Activated CD4-positive, alpha-beta T cell treated with anti-CD3 and anti-CD28 coated beads, Interleukin-2, amount 10 ng/mL, durations not matched to agents 7 days and 5 days (primary cell): ENCODE data around the gene PDSS1. TPM values are rescaled to one million over a fixed set of nuclear protein-coding genes. Genes with fewer than 3 reads are reported as not detected.

Experiments
- CTCF ChIA-PET: fragments of 350-600 bp; sonication (Branson Sonifier 250); formaldehyde crosslinking; loops from one replicate; lab custom pipeline; 2021; ENCODE audit warnings: antibody characterized with exemption; lab: Charles Lee
- POLR2A ChIA-PET: fragments of 350-600 bp; sonication (Branson Sonifier 250); formaldehyde crosslinking; loops from one replicate; lab custom pipeline; 2021; ENCODE audit warnings: antibody characterized with exemption; lab: Charles Lee
- DNase-seq: peaks from one replicate; pipeline ENCODE4 v3.0.0-alpha.2; 2020
- H3K27ac Mint-ChIP-seq: one replicate; pipeline ENCODE4 v1.8.0; 2021; ENCODE audit warnings: mild to moderate bottlenecking, moderate library complexity, mixed read lengths
- H3K27me3 Mint-ChIP-seq: one replicate; pipeline ENCODE4 v1.8.0; 2021; ENCODE audit warnings: mixed read lengths
- H3K36me3 Mint-ChIP-seq: one replicate; pipeline ENCODE4 v1.8.0; 2021; ENCODE audit warnings: low read depth, mixed read lengths
- H3K4me1 Mint-ChIP-seq: one replicate; pipeline ENCODE4 v1.8.0; 2021; ENCODE audit warnings: mixed read lengths
- H3K4me3 Mint-ChIP-seq: one replicate; pipeline ENCODE4 v1.8.0; 2021; ENCODE audit warnings: mild to moderate bottlenecking, moderate library complexity, mixed read lengths
- H3K9me3 Mint-ChIP-seq: one replicate; pipeline ENCODE4 v1.8.0; 2021; ENCODE audit warnings: mixed read lengths
- total RNA-seq, 2 experiments: library from RNA; stranded (reverse); gene quantifications; one replicate each; pipeline ENCODE4 v1.2.3, GENCODE V29; 2021

The PDSS1 gene
- total RNA-seq, 2 experiments from 2014 or later: 13.7 to 17.6 TPM

DNA sequence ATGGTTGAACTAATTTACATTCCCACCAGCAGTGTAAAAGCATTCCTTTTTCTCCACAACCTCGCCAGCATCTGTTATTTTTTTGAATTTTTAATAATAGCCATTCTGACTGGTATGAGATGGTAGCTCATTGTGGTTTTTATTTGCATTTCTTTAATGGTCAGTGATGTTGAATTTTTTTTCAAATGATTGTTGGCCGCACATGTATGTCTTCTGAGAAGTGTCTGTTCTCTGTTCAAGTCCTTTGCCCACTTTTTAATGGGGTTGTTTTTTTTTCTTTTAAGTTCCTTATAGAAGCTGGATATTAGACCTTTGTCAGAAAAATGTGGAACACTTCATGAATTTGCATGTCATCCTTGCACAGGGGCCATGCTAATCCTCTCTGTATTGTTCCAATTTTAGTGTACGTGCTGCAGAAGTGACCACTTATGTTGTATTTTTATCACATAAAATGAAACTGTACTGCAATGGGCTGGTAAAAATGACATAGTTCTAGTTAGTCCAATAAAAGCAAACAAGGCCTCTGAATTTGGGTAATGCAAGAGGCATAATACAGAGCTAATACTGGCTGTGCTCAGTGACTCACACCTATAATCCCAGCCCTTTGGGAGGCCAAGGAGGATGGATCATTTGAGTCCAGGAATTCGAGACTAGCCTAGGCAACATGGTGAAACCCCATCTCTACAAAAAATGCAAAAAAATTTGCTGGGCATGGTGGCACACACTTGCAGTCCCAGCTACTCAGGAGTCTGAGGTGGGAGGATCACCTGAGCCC, 92.9 kb downstream of the PDSS1 start:
- H3K4me3 Mint-ChIP-seq: no peak overlapping the region
- peaks cover 2% of the 10 kb centered on the region for H3K9me3 Mint-ChIP-seq
- ChIA-PET POLR2A (no interaction called here), CTCF (no interaction called here)
- H3K36me3 Mint-ChIP-seq: peaks cover 45% of the 10 kb centered on the region
- no peak overlapping the region for H3K27ac Mint-ChIP-seq
- H3K27me3 Mint-ChIP-seq: no peaks in the 10 kb centered on the region
- H3K4me1 Mint-ChIP-seq: peaks cover 12% of the 10 kb centered on the region
- DNase-seq: no peak

GRCh38 chr10:26792758-26793495, 95.4 kb downstream of the PDSS1 start:
- no peak overlapping the region for H3K27ac Mint-ChIP-seq
- peaks cover 38% of the 10 kb centered on the region for H3K36me3 Mint-ChIP-seq
- POLR2A ChIA-PET: no interaction called here
- no peak overlapping the region for H3K4me3 Mint-ChIP-seq
- peaks cover 8% of the 10 kb centered on the region for H3K4me1 Mint-ChIP-seq
- H3K27me3 Mint-ChIP-seq: no peaks in the 10 kb centered on the region
- CTCF ChIA-PET: interaction anchor here (1.1 kb wide), 1 partner anchor 13 kb away, joined by 3 read pairs; no protein-coding TSS in a partner anchor
- DNase-seq: no peak
- H3K9me3 Mint-ChIP-seq: peaks cover 10% of the 10 kb centered on the region

Other genes with a start within 250 kb of the PDSS1 start
- gene ABI1, start 163.3 kb downstream of the PDSS1 start, total RNA-seq: 10 to 100 TPM; 59.7 to 65.2 TPM